GM13976 (cell line): ENCODE measurements around the gene CMA1.
A peak's percentile ranks its signal among the peaks of the same experiment; 100 is the strongest.
"Not testable (repeated sequence)": the region's sequence is repeated elsewhere in the genome, so short reads cannot be mapped to it uniquely, and the experiment has no call there.

Experiments used
- DNase-seq: peaks from one replicate; pipeline ENCODE4 v3.0.0; 2012; ENCODE audit warnings: low spot score
- in situ Hi-C: fragments of 300-500 bp; cut with MboI; formaldehyde crosslinking; loops from one replicate; pipeline ENCODE4 v1.12.0; 2022; ENCODE audit warnings: low sequenced_read_pairs, mixed read lengths, inconsistent platforms; ENCODE audit not compliant: unreplicated experiment
- TF ChIP-seq, protein P1 (sequence below): IDR thresholded peaks from 2 replicates; pipeline ENCODE4 v1.5.1; 2012; ENCODE audit warnings: borderline replicate concordance, mild to moderate bottlenecking; ENCODE audit not compliant: insufficient read depth; ENCODE audit errors: extremely low read depth, missing control alignments, control extremely low read depth

Gene CMA1

DNA sequence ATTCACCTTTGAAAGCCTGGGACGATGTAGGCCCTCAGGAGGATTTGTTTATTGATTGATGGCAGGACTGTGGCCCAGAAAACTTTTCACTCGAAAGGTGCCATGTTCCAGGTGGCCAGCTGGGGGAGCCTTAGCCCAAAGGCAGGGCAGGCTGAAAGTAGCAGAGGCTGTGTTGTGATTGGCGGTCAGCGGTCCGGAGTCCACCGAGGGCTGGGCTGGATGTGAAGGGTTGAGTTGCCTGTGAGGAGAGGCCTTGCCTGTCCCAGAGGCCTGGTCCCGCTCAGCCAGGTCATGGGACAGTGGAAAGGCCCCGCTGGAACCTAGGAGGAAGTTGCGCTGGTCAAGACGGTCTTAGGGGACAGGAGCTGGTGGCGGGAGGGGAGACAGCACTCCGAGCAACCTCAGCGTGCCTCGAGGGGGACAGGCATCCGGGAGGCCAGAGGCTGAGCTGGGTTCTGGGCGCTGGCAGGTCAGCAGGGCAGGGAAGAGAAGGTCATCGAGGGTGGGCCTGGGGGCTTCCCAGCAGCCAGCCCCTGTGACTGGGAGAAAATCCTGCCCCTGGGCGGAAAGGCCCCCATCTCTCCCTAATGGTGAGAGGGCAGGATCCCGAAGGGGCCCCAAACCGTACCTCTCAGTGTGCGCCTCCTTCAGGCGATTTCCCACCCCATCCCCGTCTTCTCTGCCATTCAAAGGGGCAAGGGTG lies 26.3 kb downstream of the CMA1 start:
- TF ChIP-seq, protein P1, sequence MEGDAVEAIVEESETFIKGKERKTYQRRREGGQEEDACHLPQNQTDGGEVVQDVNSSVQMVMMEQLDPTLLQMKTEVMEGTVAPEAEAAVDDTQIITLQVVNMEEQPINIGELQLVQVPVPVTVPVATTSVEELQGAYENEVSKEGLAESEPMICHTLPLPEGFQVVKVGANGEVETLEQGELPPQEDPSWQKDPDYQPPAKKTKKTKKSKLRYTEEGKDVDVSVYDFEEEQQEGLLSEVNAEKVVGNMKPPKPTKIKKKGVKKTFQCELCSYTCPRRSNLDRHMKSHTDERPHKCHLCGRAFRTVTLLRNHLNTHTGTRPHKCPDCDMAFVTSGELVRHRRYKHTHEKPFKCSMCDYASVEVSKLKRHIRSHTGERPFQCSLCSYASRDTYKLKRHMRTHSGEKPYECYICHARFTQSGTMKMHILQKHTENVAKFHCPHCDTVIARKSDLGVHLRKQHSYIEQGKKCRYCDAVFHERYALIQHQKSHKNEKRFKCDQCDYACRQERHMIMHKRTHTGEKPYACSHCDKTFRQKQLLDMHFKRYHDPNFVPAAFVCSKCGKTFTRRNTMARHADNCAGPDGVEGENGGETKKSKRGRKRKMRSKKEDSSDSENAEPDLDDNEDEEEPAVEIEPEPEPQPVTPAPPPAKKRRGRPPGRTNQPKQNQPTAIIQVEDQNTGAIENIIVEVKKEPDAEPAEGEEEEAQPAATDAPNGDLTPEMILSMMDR, result peak; percentile 92
- peak; percentile 90 for DNase-seq
- in situ Hi-C loops, result no loop called here

DNA sequence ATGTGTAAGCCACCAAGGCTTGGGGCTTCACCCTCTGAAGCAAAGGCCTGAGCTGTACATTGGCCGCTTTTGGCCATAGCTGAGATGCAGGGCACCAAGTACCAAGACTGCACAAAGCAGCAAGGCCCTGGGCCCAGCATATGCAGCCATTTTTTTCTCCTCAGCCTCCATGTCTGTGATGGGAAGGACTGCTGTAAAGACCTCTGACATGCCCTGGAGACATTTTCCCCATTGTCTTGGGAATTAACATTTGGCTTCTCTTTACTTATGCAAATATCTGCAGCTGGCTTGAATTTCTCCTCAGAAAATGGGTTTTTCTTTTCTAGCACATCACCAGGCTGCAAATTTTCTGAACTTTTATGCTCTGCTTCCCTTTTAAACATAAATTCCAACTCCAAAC lies 28.1 kb downstream of the CMA1 start:
- DNase-seq, in situ Hi-C loops: not testable (repeated sequence)

DNA sequence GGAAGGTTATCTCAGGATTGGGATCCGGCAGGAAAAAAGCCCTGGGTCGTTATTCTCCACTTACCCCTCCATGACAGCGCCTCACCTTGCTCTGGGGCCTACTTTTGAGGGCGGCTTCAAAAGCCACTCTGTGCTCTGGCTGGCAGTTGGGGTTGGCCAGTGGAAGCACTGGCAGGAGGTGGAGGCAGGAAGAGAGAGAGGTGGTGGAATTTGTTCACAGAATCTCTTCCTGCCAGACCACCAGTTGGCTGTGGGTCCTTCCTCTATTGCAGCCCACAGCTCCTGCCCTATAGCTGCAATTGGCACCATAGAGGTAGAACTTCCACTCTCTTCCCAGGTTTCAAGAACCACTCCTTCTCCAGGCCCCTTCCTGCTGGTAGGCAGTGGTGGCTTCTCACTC lies 32.8 kb downstream of the CMA1 start:
- no peak for DNase-seq
- TF ChIP-seq, protein P1, result no peak
- in situ Hi-C loops, result no loop called here

DNA sequence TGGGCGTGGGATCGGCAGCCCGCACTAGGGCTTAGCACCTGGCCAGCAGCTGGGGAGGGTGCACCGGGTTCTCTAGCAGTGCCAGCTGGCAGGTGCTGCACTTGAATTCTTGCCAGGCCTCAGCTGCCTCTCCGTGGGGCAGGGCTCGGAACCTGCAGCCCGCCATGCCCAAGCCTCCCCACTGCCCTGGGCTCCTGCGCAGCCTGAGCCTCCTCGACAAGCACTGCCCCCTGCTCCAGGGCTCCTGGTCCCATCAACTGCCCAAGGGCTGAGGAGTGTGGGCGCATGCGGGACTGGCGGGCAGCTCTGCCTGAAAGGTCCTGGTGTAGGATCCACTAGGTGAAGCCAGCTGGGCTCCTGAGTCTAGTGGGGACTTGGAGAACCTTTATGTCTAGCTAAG lies 34.9 kb downstream of the CMA1 start:
- in situ Hi-C loops, result no loop called here
- no peak for DNase-seq
- TF ChIP-seq, protein P1, result no peak

DNA sequence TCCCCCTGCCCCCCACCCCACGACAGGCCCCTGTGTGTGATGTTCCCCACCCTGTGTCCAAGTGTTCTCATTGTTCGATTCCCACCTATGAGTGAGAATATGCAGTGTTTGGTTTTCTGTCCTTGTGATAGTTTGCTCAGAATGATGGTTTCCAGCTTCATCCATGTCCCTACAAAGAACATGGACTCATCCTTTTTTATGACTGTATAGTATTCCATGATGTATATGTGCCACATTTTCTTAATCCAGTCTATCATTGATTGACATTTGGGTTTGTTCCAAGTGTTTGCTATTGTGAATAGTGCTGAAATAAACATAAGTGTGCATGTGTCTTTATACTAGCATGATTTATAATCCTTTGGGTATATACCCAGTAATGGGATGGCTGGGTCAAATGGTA lies 37.6 kb downstream of the CMA1 start:
- DNase-seq, in situ Hi-C loops: not testable (repeated sequence)

DNA sequence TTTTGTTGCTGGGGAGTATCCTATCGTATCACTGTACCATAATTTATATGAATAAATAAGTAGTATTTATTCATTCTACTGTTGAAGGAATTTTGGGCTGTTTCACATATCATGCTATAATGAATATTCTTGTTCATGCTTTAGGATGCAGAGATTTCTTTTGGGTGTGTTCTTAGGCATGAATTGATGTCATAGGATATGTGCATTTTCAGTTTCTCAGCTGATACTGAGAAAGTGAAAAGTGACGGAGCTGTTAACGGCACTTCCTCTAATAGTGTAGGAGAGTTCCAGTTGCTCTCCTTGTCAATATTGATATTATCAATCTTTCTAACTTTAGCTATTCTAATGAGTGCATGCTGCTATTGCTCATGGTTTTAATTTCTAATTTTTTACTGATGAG lies 42.3 kb downstream of the CMA1 start:
- TF ChIP-seq, protein P1, result no peak
- DNase-seq, result no peak
- in situ Hi-C loops, result no loop called here

DNA sequence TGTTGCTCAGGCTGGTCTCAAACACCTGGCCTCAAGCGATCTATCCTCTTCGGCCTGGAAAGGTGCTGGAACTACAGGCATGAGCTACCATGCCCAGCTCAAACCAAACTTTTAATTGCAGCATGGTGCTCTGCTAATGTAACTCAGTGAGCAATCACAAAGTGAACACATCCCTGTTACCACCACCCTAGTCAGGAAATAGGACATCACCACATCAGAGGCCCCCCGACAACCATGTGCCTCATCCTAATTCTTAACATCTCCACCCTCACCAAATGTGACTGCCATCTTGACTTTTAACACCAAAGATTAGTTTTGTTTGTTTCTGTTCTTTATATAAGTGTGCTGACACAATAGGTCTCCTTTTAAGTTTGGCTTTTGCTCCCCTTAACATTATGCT lies 42.7 kb downstream of the CMA1 start:
- in situ Hi-C loops, result no loop called here
- TF ChIP-seq, protein P1, result no peak
- DNase-seq, result no peak

DNA sequence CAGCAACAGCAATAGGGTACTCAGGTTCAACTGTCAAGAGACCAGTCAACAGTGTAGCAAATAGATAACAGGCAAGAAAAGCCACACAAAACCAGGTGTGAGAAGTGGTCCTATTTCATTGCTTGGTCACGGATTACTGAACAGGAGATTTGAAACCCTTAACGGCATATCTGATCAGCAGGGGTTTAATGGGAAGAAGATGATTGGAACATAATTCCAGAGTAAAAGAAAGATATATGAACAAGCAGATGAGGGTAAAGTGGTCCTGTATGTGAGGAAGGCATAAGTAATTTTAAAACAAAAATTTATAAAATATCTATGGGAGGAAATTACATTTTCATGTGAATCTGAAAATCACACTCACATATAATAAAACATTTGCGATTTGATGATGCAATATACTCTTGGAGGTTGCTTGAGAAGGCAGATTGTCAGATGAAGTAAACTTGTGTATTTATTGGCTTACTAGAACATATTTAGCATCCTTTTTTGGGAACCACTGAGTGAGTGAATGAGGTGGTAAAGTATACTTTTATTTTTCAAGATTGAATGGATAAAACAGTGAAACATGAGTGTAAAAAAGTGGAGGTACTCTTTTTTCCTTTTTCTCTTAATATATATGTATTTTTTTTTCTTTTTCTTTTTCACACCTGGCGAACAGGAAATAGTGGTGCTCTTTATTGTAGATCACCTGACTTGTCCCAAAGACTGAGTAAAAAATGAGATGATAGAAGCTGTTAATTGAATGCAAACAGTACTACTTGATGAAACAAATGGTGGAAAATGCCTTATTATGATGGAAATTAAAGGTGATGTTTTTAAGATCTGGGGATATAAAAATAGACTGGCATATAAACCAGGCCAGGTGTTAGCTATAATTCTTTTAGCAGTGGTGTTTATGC lies 43.9 kb downstream of the CMA1 start:
- TF ChIP-seq, protein P1, result no peak
- no peak for DNase-seq
- in situ Hi-C loops, result no loop called here
